ENCODE results near the gene HCAR1. TPM values are rescaled to one million over a fixed set of nuclear protein-coding genes. Genes with fewer than 3 reads are reported as not detected.

HCAR1 gene
- total and polyA plus RNA-seq, 2 donors from 2014 or later = 0.72 to 0.99 TPM

DNA sequence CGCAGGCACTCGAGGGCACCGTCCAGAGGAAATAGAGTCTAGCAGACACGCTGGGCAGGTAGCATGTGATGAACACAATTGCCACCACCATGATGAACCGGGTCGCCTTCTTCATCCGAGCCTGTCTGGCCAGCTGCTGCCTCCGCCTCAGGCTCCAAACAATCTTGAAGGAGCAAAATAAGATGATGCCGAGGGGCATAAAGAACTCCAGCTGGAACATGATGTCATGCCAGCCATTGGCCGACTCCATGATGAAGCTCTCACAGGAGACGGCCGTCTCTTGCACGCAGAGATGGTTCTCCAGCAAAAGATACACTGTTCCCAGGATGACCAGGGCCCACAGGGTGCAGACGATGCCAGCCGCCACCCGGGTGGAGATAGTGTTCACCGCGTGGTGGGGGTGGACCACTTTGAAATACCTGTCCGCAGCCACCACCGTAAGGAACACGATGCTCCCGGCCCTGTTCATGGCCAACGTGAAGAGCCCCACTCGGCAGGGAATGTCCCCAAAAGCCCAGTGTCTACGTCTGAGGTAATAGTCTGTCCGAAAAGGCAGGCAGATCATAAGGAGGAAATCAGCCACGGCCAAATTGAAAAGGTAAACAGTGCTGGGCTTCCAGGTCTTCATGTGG lies 945 bp downstream of the HCAR1 start:
- H3K9me3 ChIP-seq (ENCODE audit: control insufficient read depth in 2 of 3, insufficient read depth in 1 of 3, low read length in 3 of 3) = no peaks in the 10 kb centered on the region
- H3K27ac ChIP-seq (ENCODE audit: low read depth in 2 of 2, low read length in 2 of 2) = no peak overlapping the region
- DNase-seq (no peak), FAIRE-seq (no peak)
- no peak overlapping the region for H3K9ac ChIP-seq (ENCODE audit: low read length in 3 of 3)
- H3K36me3 ChIP-seq (ENCODE audit: control insufficient read depth in 2 of 3, insufficient read depth in 3 of 3, low read length in 3 of 3) = no peaks in the 10 kb centered on the region
- H3K27me3 ChIP-seq (ENCODE audit: control insufficient read depth, insufficient read depth, low read length) = no peaks in the 10 kb centered on the region
- peaks cover 0 to 5% (median 0%) of the 10 kb centered on the region in 3 donors for H3K4me1 ChIP-seq (ENCODE audit: control insufficient read depth in 2 of 3, insufficient read depth in 2 of 3, low read depth in 1 of 3, low read length in 3 of 3)
- H3K4me3 ChIP-seq (ENCODE audit: low read length in 3 of 3) = peak overlapping the region in 2 of 3 donors; percentile 61 to 72
- TF ChIP-seq, protein P1, sequence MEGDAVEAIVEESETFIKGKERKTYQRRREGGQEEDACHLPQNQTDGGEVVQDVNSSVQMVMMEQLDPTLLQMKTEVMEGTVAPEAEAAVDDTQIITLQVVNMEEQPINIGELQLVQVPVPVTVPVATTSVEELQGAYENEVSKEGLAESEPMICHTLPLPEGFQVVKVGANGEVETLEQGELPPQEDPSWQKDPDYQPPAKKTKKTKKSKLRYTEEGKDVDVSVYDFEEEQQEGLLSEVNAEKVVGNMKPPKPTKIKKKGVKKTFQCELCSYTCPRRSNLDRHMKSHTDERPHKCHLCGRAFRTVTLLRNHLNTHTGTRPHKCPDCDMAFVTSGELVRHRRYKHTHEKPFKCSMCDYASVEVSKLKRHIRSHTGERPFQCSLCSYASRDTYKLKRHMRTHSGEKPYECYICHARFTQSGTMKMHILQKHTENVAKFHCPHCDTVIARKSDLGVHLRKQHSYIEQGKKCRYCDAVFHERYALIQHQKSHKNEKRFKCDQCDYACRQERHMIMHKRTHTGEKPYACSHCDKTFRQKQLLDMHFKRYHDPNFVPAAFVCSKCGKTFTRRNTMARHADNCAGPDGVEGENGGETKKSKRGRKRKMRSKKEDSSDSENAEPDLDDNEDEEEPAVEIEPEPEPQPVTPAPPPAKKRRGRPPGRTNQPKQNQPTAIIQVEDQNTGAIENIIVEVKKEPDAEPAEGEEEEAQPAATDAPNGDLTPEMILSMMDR (IDR thresholded peaks at IDR 0.05; ENCODE audit: borderline replicate concordance, extremely low read depth, insufficient read depth) = no peak
- intact Hi-C loops (cut with DNase I) = no loop called here

DNA sequence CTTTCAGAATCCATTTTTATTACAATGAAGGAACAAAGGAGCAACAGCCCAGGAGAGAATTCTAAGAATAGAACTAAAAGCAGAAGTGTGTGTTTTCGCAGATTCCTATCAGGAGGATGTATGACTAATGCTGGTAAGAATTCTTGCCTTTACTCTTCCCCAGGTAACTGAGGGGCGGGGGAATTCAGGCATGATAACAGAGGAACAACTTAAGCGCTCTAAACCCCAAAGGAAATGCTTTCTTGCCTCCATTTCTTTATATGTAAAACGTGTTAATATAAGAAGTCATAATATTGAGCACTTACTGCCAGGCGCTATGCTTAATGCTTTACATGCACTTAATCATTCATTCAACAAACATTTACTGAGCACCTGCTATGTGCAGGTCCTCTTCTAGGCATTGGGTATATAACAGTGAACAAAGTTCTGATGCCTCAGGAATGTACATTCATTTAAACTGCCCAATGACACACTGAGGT lies 4.5 kb downstream of the HCAR1 start:
- H3K9ac ChIP-seq (ENCODE audit: low read length in 3 of 3) = no peak overlapping the region
- peaks cover 0 to 5% (median 0%) of the 10 kb centered on the region in 3 donors for H3K4me1 ChIP-seq (ENCODE audit: control insufficient read depth in 2 of 3, insufficient read depth in 2 of 3, low read depth in 1 of 3, low read length in 3 of 3)
- no peak overlapping the region for H3K4me3 ChIP-seq (ENCODE audit: low read length in 3 of 3)
- H3K9me3 ChIP-seq (ENCODE audit: control insufficient read depth in 2 of 3, insufficient read depth in 1 of 3, low read length in 3 of 3) = no peaks in the 10 kb centered on the region
- FAIRE-seq (no peak), DNase-seq (peak in 1 of 5 donors; percentile 13)
- H3K36me3 ChIP-seq (ENCODE audit: control insufficient read depth in 2 of 3, insufficient read depth in 3 of 3, low read length in 3 of 3) = no peaks in the 10 kb centered on the region
- intact Hi-C loops (cut with DNase I) = no loop called here
- TF ChIP-seq, protein P1 (IDR thresholded peaks at IDR 0.05; ENCODE audit: borderline replicate concordance, extremely low read depth, insufficient read depth) = no peak
- no peak overlapping the region for H3K27ac ChIP-seq (ENCODE audit: low read depth in 2 of 2, low read length in 2 of 2)
- H3K27me3 ChIP-seq (ENCODE audit: control insufficient read depth, insufficient read depth, low read length) = no peaks in the 10 kb centered on the region

DNA sequence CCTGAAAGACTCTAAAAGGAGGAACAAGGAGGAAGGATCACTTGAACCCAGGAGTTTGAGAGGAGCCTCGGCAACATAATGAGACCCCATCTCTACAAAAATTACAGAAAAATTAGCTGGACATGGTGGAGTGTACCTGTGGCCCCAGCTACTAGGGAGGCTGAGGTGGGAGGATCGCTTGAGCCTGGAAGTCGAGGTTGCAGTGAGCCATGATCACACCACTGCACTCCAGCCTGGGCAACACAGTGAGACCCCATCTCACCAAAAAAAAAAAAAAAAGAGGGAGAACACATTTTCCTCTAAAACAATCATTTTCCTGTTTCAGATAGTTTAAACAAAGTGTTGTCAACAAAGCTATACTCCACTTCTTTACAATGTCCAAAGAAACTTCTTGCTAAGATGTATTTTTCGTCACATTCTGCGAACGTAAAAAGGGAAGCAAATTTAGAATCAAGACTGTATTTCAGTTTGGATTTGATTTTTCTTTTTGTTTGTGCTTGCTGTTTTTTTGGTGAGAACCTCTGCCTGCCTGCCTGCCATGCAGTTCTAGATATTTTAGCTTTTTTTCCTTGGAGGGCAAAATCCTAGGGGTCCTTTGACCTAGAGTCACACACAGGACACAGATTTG lies 5.1 kb downstream of the HCAR1 start:
- FAIRE-seq = no peak
- intact Hi-C loops (cut with DNase I) = no loop called here
- TF ChIP-seq, protein P1 (IDR thresholded peaks at IDR 0.05; ENCODE audit: borderline replicate concordance, extremely low read depth, insufficient read depth) = no peak

More for the DNA sequence above, 5.1 kb downstream of the HCAR1 start:
- H3K27me3 ChIP-seq (ENCODE audit: control insufficient read depth, insufficient read depth, low read length) = no peaks in the 10 kb centered on the region
- H3K4me3 ChIP-seq (ENCODE audit: low read length in 3 of 3) = no peak overlapping the region
- H3K9me3 ChIP-seq (ENCODE audit: control insufficient read depth in 2 of 3, insufficient read depth in 1 of 3, low read length in 3 of 3) = no peaks in the 10 kb centered on the region
- H3K4me1 ChIP-seq (ENCODE audit: control insufficient read depth in 2 of 3, insufficient read depth in 2 of 3, low read depth in 1 of 3, low read length in 3 of 3) = peaks cover 0 to 5% (median 0%) of the 10 kb centered on the region in 3 donors
- no peak overlapping the region for H3K27ac ChIP-seq (ENCODE audit: low read depth in 2 of 2, low read length in 2 of 2)
- H3K9ac ChIP-seq (ENCODE audit: low read length in 3 of 3) = no peak overlapping the region
- no peak for DNase-seq
- no peaks in the 10 kb centered on the region for H3K36me3 ChIP-seq (ENCODE audit: control insufficient read depth in 2 of 3, insufficient read depth in 3 of 3, low read length in 3 of 3)
